ENCODE results near the gene XCL1.
"Not testable (repeated sequence)": the region's sequence is repeated elsewhere in the genome, so short reads cannot be mapped to it uniquely, and the experiment has no call there.

The XCL1 gene

GRCh38 chr1:168576245-168576688 lies at the start of gene XCL1:
TSS of gene XCL1 (plus strand) at chr1:168576605. CDS start at chr1:168576638, 33 bp downstream.
- DNase-seq, result not testable (repeated sequence)

- no peak for DNase-seq
These were observed 46.9 kb upstream of the XCL1 start for GRCh38 chr1:168529518-168529917.

GRCh38 chr1:168531615-168532345 lies 44.6 kb upstream of the XCL1 start:
- no peak for DNase-seq

- no peak for DNase-seq
These were observed 40.9 kb upstream of the XCL1 start for GRCh38 chr1:168535536-168535935.

GRCh38 chr1:168540798-168541197 lies 35.6 kb upstream of the XCL1 start:
- DNase-seq, result not testable (repeated sequence)

GRCh38 chr1:168542978-168543377 lies 33.4 kb upstream of the XCL1 start:
- not testable (repeated sequence) for DNase-seq

GRCh38 chr1:168543840-168544498 lies 32.4 kb upstream of the XCL1 start, which contains the start of gene XCL2:
TSS of gene XCL2 (minus strand) at chr1:168543997. CDS start at chr1:168543964, 33 bp downstream.
- not testable (repeated sequence) for DNase-seq

GRCh38 chr1:168545678-168546552 lies 30.5 kb upstream of the XCL1 start:
- not testable (repeated sequence) for DNase-seq

- DNase-seq, result not testable (repeated sequence)
These were observed 29.9 kb upstream of the XCL1 start for GRCh38 chr1:168546553-168546895.

GRCh38 chr1:168550971-168551370 lies 25.4 kb upstream of the XCL1 start:
- DNase-seq, result no peak

GRCh38 chr1:168551688-168552087 lies 24.7 kb upstream of the XCL1 start:
- DNase-seq, result no peak

- no peak for DNase-seq
These were observed 23.4 kb upstream of the XCL1 start for GRCh38 chr1:168552961-168553360.

- DNase-seq, result no peak
These were observed 22.5 kb upstream of the XCL1 start for GRCh38 chr1:168553680-168554553.

GRCh38 chr1:168554603-168555483 lies 21.6 kb upstream of the XCL1 start:
- DNase-seq, result no peak

GRCh38 chr1:168555508-168556046 lies 20.8 kb upstream of the XCL1 start:
- DNase-seq, result no peak

- no peak for DNase-seq
These were observed 19.8 kb upstream of the XCL1 start for GRCh38 chr1:168556647-168557046.

- DNase-seq, result no peak
These were observed 16.0 kb upstream of the XCL1 start for GRCh38 chr1:168560370-168560769.

GRCh38 chr1:168561989-168562388 lies 14.4 kb upstream of the XCL1 start:
- no peak for DNase-seq

GRCh38 chr1:168565825-168566224 lies 10.6 kb upstream of the XCL1 start:
- no peak for DNase-seq

- DNase-seq, result no peak
These were observed 9.4 kb upstream of the XCL1 start for GRCh38 chr1:168567007-168567406.

GRCh38 chr1:168567568-168567967 lies 8.8 kb upstream of the XCL1 start:
- DNase-seq, result no peak
